Ovary (tissue), 9 donors: Measurements from ENCODE around the gene LELP1. TPM values are rescaled to one million over a fixed set of nuclear protein-coding genes. Genes with fewer than 3 reads are reported as not detected.
"Not testable (repeated sequence)": the region's sequence is repeated elsewhere in the genome, so short reads cannot be mapped to it uniquely, and the experiment has no call there.

Source experiments
- DNase-seq, 5 donors: peaks; one replicate each; pipeline ENCODE4 v3.0.0-alpha.2; 2019 to 2020
- H3K27ac ChIP-seq, 2 donors: fragments of 200-600 bp; one replicate each; pipeline versions ENCODE4 v1.5.1 to v1.8.0; 2019 to 2022
- H3K27me3 ChIP-seq: fragments of 200-600 bp; one replicate; pipeline ENCODE4 v1.8.0; 2022
- H3K36me3 ChIP-seq: fragments of 200-600 bp; sonication (generic); one replicate; pipeline ENCODE4 v1.5.1; 2019
- H3K4me1 ChIP-seq: one replicate; pipeline ENCODE4 v1.8.1; 2013; ENCODE audit warnings: mild to moderate bottlenecking, moderate library complexity; ENCODE audit not compliant: insufficient read depth
- H3K4me3 ChIP-seq: fragments of 200-600 bp; sonication (generic); one replicate; pipeline ENCODE4 v1.5.1; 2017
- H3K9me3 ChIP-seq, 2 donors: fragments of 200-600 bp in 1 of 2; sonication (generic) in 1 of 2; one replicate each; pipeline versions ENCODE4 v1.5.1 to v1.8.1; 2013 to 2019; ENCODE audit warnings: mild to moderate bottlenecking in 1 of 2, moderate library complexity in 1 of 2
- CTCF ChIP-seq, 3 donors: fragments of 450-650 bp in 2 of 3; fragments of 200-600 bp in 1 of 3; IDR thresholded peaks; one replicate each; pipeline versions ENCODE4 v1.5.1 to v1.8.0; 2016 to 2022; ENCODE audit warnings: antibody characterized with exemption in 3 of 3, mild to moderate bottlenecking in 1 of 3
- EP300 ChIP-seq: sonication (generic); formaldehyde crosslinking; IDR thresholded peaks from one replicate; pipeline ENCODE4 v1.6.1; 2017; ENCODE audit warnings: antibody characterized with exemption
- POLR2A ChIP-seq: fragments of 450-650 bp; IDR thresholded peaks from one replicate; pipeline ENCODE4 v1.6.1; 2017; ENCODE audit warnings: antibody characterized with exemption, mild to moderate bottlenecking, moderate library complexity
- WGBS, 3 donors: extraction: QIAGEN DNeasy Blood & Tissue Kit in 1 of 3; methylation state at CpG; one replicate each; pipeline versions ENCODE4 v1.1.5 to v1.1.7; 2013 to 2017; 5-methylcytosine and 5-hydroxymethylcytosine counted together
- intact Hi-C, 4 donors: fragments of 100-400 bp; cut with DNase I; formaldehyde crosslinking; loops; one replicate each; pipeline versions ENCODE4 v1.11.0 to v1.15.1; 2022 to 2023
- polyA plus RNA-seq, 2 donors: library from polyadenylated mRNA; stranded (reverse); fragments of 200-250 nt in 1 of 2; fragments of 350-450 nt in 1 of 2; fragmentation: Illumina TruSeq in 1 of 2; extraction: RNeasy Lipid Tissue Mini Kit (QIAGEN cat#74804) in 1 of 2; gene quantifications; one replicate each; pipeline ENCODE4 v1.2.3, GENCODE V29; 2013 to 2014
- total RNA-seq, 7 donors: library from RNA; depleted of rRNA in 2 of 7; stranded (reverse); fragments of >200 nt in 2 of 7; fragmentation: NEBNext Ultra II Directional in 3 of 7; extraction: Animal tissue kit (Norgen Biotek cat#: 25700) in 3 of 7; gene quantifications; one replicate each; pipeline versions ENCODE4 v1.1.0 to v1.2.4, GENCODE V29; 2016 to 2023
- donor health status: DM: no; HTN: no; CAD: no; lungs with moderate emphysema.
- donor health status: DM: no; HTN: no; CAD: no.
- donor health status: Bipolar disorder and iron deficiency.
- donor health status: DM: yes; HTN: yes; CAD: no.
- donor health status: DM: no; HTN: no; CAD: no.
- donor health status: DM: yes; HTN: yes; CAD: no.

Gene LELP1
- total and polyA plus RNA-seq, 9 donors, result not detected

DNA sequence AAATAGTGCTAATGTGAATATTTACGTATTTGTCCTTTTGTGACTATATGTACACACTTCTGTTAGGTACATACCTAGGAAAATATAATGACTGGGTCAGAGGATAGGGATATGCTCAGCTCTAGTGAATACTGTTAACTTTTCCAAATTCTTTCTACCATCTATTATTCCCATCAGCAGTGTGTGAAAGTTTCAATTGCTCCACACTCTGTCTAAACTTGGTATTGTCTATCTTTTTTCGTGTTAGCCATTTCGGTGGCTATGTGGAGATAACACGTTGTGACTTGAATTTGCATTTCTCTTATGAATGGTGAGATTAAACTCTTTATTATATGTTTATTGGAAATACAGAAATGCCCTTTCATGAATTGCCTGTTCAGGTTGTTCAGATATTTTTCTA is 22.7 kb upstream of the LELP1 start:
- TF ChIP-seq CTCF (IDR thresholded peaks at IDR 0.05), result no peak
- no peak for TF ChIP-seq EP300
- no peak for TF ChIP-seq POLR2A
- intact Hi-C loops, result no loop called here
- Histone ChIP-seq H3K4me3 (no peak overlapping the region), H3K27ac (no peak overlapping the region), H3K36me3 (no peaks in the 10 kb centered on the region), H3K27me3 (no peaks in the 10 kb centered on the region), H3K4me1 (no peaks in the 10 kb centered on the region), H3K9me3 (no peaks in the 10 kb centered on the region)
- WGBS, 3 donors, result 86 to 87% (median 87%) methylated on average over 4 of the region's 4 CpGs
- DNase-seq, result no peak

DNA sequence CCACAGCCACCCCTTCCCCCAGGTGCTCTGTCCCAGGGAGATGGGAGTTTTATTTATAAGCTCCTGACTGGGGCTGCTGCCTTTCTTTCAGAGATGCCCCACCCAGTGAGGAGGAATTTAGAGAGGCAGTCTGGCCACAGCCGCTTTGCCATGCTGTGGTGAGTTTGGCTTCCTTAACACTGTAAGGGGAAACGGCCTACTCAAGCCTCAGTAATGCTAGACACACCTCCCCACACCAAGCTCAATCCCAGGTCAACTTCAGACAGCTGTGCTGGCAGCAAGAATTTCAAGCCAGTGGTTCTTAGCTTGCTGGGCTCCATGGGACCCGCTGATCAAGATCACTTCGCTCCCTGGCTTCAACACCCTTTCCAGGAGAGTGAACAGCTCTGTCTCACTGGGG is 14.9 kb upstream of the LELP1 start:
- H3K9me3 ChIP-seq, H3K27ac ChIP-seq, H3K27me3 ChIP-seq, DNase-seq, H3K4me3 ChIP-seq, intact Hi-C loops, H3K36me3 ChIP-seq, H3K4me1 ChIP-seq: not testable (repeated sequence)
- 83 to 97% (median 94%) methylated on average over 4 of the region's 4 CpGs for WGBS, 3 donors

DNA sequence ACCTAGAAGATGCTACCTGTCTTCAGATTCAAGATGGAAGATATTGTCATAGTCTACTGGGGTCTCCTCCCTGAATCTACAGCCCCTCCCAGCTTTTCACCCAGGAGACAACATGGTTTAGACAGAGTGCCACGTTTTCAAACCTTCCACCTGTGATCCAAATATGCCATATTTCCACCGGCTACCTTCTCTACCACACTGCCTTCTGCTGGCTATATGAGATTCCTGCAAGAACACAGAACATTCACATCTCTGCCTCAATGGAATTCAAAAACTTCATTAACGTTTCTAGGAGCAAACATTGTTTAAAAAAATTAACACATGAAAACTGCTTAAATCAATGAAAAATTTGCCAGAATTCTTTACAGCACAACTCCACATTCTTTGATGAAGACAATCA is 12.9 kb upstream of the LELP1 start:
- Histone ChIP-seq H3K27me3 (no peaks in the 10 kb centered on the region), H3K4me3 (no peak overlapping the region), H3K4me1 (no peaks in the 10 kb centered on the region), H3K9me3 (no peaks in the 10 kb centered on the region), H3K27ac (no peak overlapping the region), H3K36me3 (no peaks in the 10 kb centered on the region)
- TF ChIP-seq POLR2A, result no peak
- TF ChIP-seq CTCF (IDR thresholded peaks at IDR 0.05), result no peak
- no peak for TF ChIP-seq EP300
- 15 to 16% (median 16%) methylated on average over 3 of the region's 3 CpGs for WGBS, 3 donors
- DNase-seq, result no peak
- intact Hi-C loops, result no loop called here

DNA sequence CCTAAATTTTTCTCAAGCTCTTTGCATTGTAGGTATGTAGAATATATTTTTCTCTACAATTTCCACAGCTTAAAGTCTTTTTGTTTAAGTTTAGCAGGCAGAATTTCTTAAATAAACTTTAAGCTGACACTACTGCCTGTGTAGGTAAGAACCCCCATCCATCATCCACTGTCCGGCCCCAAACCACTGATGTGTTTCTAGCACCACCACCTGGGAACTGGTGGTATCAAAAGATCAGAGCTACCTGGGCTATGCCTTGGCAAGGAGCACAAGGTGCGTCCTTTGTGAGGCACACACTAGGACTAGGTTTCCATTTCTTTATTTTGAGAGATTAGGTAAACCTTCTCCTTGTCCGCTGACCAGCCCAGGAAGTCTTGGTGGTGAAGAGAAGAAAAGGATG is 10.5 kb upstream of the LELP1 start:
- no peak for DNase-seq
- Histone ChIP-seq H3K27ac (no peak overlapping the region), H3K9me3 (no peaks in the 10 kb centered on the region), H3K27me3 (no peaks in the 10 kb centered on the region), H3K4me3 (no peak overlapping the region), H3K4me1 (no peaks in the 10 kb centered on the region), H3K36me3 (no peaks in the 10 kb centered on the region)
- TF ChIP-seq EP300, result no peak
- no peak for TF ChIP-seq POLR2A
- TF ChIP-seq CTCF (IDR thresholded peaks at IDR 0.05), result no peak
- intact Hi-C loops, result no loop called here
- 86 to 90% (median 88%) methylated on average over 3 of the region's 3 CpGs for WGBS, 3 donors

DNA sequence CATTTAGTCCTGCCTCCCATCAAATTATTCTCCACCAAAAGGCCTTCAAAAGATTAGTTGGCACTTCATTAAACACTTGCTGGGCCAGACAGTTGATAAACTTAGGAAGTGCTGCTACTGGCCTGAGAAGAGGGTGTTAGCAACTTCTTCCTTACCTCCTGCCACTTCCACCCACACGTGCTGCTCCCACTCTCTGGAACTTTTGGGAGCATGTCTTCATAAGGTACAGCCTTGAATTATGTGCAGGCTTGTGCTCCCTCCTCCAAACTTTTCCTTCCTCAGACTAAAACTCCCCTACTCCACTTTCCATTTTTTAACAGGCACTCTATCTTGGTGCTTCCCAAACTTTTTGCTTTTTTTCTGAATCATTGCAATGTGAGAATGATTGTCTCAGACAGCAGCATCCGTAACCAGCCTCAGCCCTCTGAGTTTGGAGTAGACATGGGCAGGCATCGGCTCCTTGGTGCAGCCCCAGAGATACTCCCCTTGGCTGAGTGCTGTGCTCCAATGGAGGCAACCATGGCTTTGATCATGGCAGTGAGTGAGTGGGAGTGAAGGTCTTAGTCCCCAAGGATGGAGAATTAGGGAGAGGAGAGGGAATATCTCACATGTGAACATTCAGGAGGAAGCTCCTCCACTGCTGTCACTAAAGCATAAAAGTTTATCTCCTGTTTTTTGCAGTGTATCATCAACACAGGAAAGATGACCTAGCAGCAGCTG is 8.7 kb upstream of the LELP1 start:
- no peaks in the 10 kb centered on the region for H3K27me3 ChIP-seq
- no peak overlapping the region for H3K27ac ChIP-seq
- TF ChIP-seq CTCF (IDR thresholded peaks at IDR 0.05), result no peak
- no peak for TF ChIP-seq EP300
- TF ChIP-seq POLR2A, result no peak
- H3K9me3 ChIP-seq, result no peaks in the 10 kb centered on the region
- H3K4me3 ChIP-seq, result no peak overlapping the region
- DNase-seq, result no peak
- WGBS, 3 donors, result 36 to 53% (median 53%) methylated on average over 3 of the region's 3 CpGs
- H3K36me3 ChIP-seq, result no peaks in the 10 kb centered on the region
- H3K4me1 ChIP-seq, result peaks cover 3% of the 10 kb centered on the region
- intact Hi-C loops, result no loop called here
